ENCODE results near the gene MTMR3. TPM values are rescaled to one million over a fixed set of nuclear protein-coding genes. Genes with fewer than 3 reads are reported as not detected.

MTMR3 gene
- total RNA-seq, 1 donor from 2014 or later, result 20.6 TPM

DNA sequence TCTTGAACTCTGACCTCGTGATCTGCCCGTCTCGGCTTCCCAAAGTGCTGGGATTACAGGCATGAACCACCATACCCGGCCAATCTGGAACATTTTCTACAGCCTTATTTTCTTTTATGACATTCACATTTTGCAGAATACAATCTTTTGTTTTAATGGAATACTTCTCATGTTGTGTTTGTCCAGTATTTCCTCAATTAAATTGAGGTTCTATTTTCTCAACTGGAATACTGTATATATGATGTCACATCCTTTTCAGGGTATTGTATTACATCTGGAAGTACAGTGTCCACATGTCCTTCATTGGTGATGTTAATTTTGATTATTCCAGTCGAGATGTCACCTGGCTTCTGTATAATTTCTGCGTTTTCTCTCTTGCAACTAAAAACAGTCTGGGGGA, 106.5 kb downstream of the MTMR3 start:
- no peaks in the 10 kb centered on the region for H3K9me3 Mint-ChIP-seq
- no peak overlapping the region for H3K27ac Mint-ChIP-seq
- H3K4me1 Mint-ChIP-seq (ENCODE audit: low read depth), result peaks cover 10% of the 10 kb centered on the region
- H3K27me3 Mint-ChIP-seq (ENCODE audit: insufficient read depth), result no peaks in the 10 kb centered on the region
- intact Hi-C loops (cut with micrococcal nuclease), result no loop called here
- H3K36me3 Mint-ChIP-seq (ENCODE audit: low read depth), result peaks cover 11% of the 10 kb centered on the region
- DNase-seq (ENCODE audit: low spot score), result no peak
- H3K4me3 Mint-ChIP-seq, result no peak overlapping the region

GRCh38 chr22:29992341-29993275, 109.6 kb downstream of the MTMR3 start:
- intact Hi-C loops (cut with micrococcal nuclease), result no loop called here
- no peak overlapping the region for H3K4me3 Mint-ChIP-seq
- peaks cover 16% of the 10 kb centered on the region for H3K36me3 Mint-ChIP-seq (ENCODE audit: low read depth)
- no peaks in the 10 kb centered on the region for H3K9me3 Mint-ChIP-seq
- H3K27me3 Mint-ChIP-seq (ENCODE audit: insufficient read depth), result no peaks in the 10 kb centered on the region
- peaks cover 14% of the 10 kb centered on the region for H3K4me1 Mint-ChIP-seq (ENCODE audit: low read depth)
- H3K27ac Mint-ChIP-seq, result no peak overlapping the region
- no peak for DNase-seq (ENCODE audit: low spot score)

- H3K36me3 Mint-ChIP-seq (ENCODE audit: low read depth), result peaks cover 17% of the 10 kb centered on the region
- intact Hi-C loops (cut with micrococcal nuclease), result no loop called here
- no peaks in the 10 kb centered on the region for H3K27me3 Mint-ChIP-seq (ENCODE audit: insufficient read depth)
- H3K9me3 Mint-ChIP-seq, result no peaks in the 10 kb centered on the region
- H3K27ac Mint-ChIP-seq, result no peak overlapping the region
- DNase-seq (ENCODE audit: low spot score), result no peak
- no peak overlapping the region for H3K4me3 Mint-ChIP-seq
- peaks cover 14% of the 10 kb centered on the region for H3K4me1 Mint-ChIP-seq (ENCODE audit: low read depth)
Measured at GRCh38 chr22:29994027-29994715, 111.2 kb downstream of the MTMR3 start.

DNA sequence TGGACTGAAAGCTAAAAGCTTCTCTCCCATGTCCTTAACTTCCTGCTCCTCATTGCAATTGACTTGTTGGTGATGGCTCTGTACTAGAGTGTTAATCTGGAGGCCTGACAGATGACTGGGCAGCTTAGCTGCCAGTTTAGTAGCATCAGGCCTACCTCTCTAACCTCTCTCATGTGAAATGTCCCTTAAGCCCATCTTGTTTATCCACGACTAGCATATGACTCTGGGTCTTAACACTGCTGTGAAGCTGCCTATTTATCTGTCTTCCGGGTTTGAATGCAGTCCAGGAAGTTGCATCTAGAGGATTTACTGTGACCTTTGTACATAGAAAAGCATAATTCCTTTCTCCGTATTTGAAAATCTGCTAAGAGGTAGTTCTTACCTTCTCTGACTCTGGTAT, 112.0 kb downstream of the MTMR3 start:
- H3K9me3 Mint-ChIP-seq, result no peaks in the 10 kb centered on the region
- intact Hi-C loops (cut with micrococcal nuclease), result no loop called here
- H3K27ac Mint-ChIP-seq, result no peak overlapping the region
- H3K27me3 Mint-ChIP-seq (ENCODE audit: insufficient read depth), result no peaks in the 10 kb centered on the region
- DNase-seq (ENCODE audit: low spot score), result no peak
- peaks cover 17% of the 10 kb centered on the region for H3K36me3 Mint-ChIP-seq (ENCODE audit: low read depth)
- H3K4me1 Mint-ChIP-seq (ENCODE audit: low read depth), result peaks cover 14% of the 10 kb centered on the region
- H3K4me3 Mint-ChIP-seq, result no peak overlapping the region

- Mint-ChIP-seq H3K9me3 (no peaks in the 10 kb centered on the region), H3K4me3 (no peak overlapping the region), H3K27ac (no peak overlapping the region), H3K36me3 (ENCODE audit: low read depth) (peaks cover 16% of the 10 kb centered on the region), H3K4me1 (ENCODE audit: low read depth) (peaks cover 21% of the 10 kb centered on the region), H3K27me3 (ENCODE audit: insufficient read depth) (no peaks in the 10 kb centered on the region)
- no peak for DNase-seq (ENCODE audit: low spot score)
- intact Hi-C loops (cut with micrococcal nuclease), result no loop called here
Measured at GRCh38 chr22:29997107-29997506, 114.1 kb downstream of the MTMR3 start.

DNA sequence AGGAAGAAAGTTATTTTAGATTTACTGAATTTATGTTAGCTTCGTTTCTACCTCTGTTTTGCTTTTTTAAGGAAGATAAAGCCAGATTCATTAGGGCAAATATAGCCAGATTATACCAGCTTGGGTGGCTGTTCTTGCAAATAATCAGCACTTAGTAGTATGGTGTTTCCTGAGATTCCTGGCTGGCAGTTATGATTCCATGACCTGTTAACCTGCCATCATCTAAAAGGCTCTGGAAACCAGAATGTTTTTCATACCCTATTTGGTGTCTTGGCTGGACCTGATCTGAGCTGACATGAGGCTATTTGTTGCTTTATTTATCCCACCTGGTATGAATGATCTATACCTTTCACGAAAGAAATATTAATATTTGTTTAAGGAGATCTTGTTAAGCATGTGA, 114.5 kb downstream of the MTMR3 start:
- intact Hi-C loops (cut with micrococcal nuclease), result no loop called here
- no peak overlapping the region for H3K4me3 Mint-ChIP-seq
- no peaks in the 10 kb centered on the region for H3K9me3 Mint-ChIP-seq
- H3K27me3 Mint-ChIP-seq (ENCODE audit: insufficient read depth), result no peaks in the 10 kb centered on the region
- no peak overlapping the region for H3K27ac Mint-ChIP-seq
- peaks cover 14% of the 10 kb centered on the region for H3K36me3 Mint-ChIP-seq (ENCODE audit: low read depth)
- H3K4me1 Mint-ChIP-seq (ENCODE audit: low read depth), result peaks cover 21% of the 10 kb centered on the region
- no peak for DNase-seq (ENCODE audit: low spot score)

- peaks cover 24% of the 10 kb centered on the region for H3K4me1 Mint-ChIP-seq (ENCODE audit: low read depth)
- H3K36me3 Mint-ChIP-seq (ENCODE audit: low read depth), result peaks cover 19% of the 10 kb centered on the region
- H3K4me3 Mint-ChIP-seq, result no peak overlapping the region
- no peaks in the 10 kb centered on the region for H3K9me3 Mint-ChIP-seq
- intact Hi-C loops (cut with micrococcal nuclease), result no loop called here
- DNase-seq (ENCODE audit: low spot score), result no peak
- no peaks in the 10 kb centered on the region for H3K27me3 Mint-ChIP-seq (ENCODE audit: insufficient read depth)
- no peak overlapping the region for H3K27ac Mint-ChIP-seq
Measured at GRCh38 chr22:29998627-29999384, 115.8 kb downstream of the MTMR3 start.

DNA sequence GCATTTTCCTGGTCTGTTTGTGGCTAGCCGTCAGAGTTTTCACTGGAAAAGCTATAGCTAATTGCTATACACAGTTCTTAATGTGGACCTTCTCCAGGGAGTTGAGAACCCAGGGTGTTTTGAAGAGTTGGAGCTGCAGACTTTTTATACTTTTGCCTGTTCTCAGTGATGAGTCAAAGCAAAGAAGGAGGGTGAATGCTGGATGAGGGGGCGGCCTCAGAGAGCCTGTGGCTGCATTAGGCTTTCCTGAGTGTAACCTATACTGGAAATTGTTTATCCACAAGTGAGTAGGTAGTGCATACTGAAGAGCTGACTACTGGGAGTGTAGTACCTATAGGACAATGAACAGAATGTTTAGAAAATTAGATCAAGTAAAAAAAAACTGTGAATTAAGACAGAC, 117.6 kb downstream of the MTMR3 start:
- peaks cover 18% of the 10 kb centered on the region for H3K4me1 Mint-ChIP-seq (ENCODE audit: low read depth)
- H3K27me3 Mint-ChIP-seq (ENCODE audit: insufficient read depth), result no peaks in the 10 kb centered on the region
- H3K4me3 Mint-ChIP-seq, result no peak overlapping the region
- intact Hi-C loops (cut with micrococcal nuclease), result loop anchor here (1.0 to 10.0 kb wide), 2 partner anchors 162 to 296 kb away; partner anchors contain the start of gene ASCC2
- H3K36me3 Mint-ChIP-seq (ENCODE audit: low read depth), result peaks cover 14% of the 10 kb centered on the region
- no peak overlapping the region for H3K27ac Mint-ChIP-seq
- no peaks in the 10 kb centered on the region for H3K9me3 Mint-ChIP-seq
- DNase-seq (ENCODE audit: low spot score), result no peak

GRCh38 chr22:30001459-30001858, 118.5 kb downstream of the MTMR3 start:
- no peaks in the 10 kb centered on the region for H3K9me3 Mint-ChIP-seq

GRCh38 chr22:30002861-30003486, 120.0 kb downstream of the MTMR3 start:
- Mint-ChIP-seq H3K4me1 (ENCODE audit: low read depth) (peaks cover 18% of the 10 kb centered on the region), H3K27ac (peak overlapping the region; percentile 53), H3K27me3 (ENCODE audit: insufficient read depth) (no peaks in the 10 kb centered on the region), H3K4me3 (no peak overlapping the region), H3K36me3 (ENCODE audit: low read depth) (peaks cover 18% of the 10 kb centered on the region), H3K9me3 (no peaks in the 10 kb centered on the region)
- intact Hi-C loops (cut with micrococcal nuclease), result loop anchor here (10.0 kb wide), 1 partner anchor 298 kb away; no protein-coding TSS in a partner anchor
- no peak for DNase-seq (ENCODE audit: low spot score)

More at GRCh38 chr22:30001459-30001858, 118.5 kb downstream of the MTMR3 start:
- Mint-ChIP-seq H3K27ac (no peak overlapping the region), H3K27me3 (ENCODE audit: insufficient read depth) (no peaks in the 10 kb centered on the region), H3K4me1 (ENCODE audit: low read depth) (peaks cover 18% of the 10 kb centered on the region), H3K36me3 (ENCODE audit: low read depth) (peaks cover 14% of the 10 kb centered on the region), H3K4me3 (no peak overlapping the region)
- intact Hi-C loops (cut with micrococcal nuclease), result loop anchor here (10.0 kb wide), 1 partner anchor 297 kb away; no protein-coding TSS in a partner anchor
- no peak for DNase-seq (ENCODE audit: low spot score)

- Mint-ChIP-seq H3K36me3 (ENCODE audit: low read depth) (peaks cover 19% of the 10 kb centered on the region), H3K27ac (no peak overlapping the region), H3K4me1 (ENCODE audit: low read depth) (peaks cover 18% of the 10 kb centered on the region), H3K4me3 (no peak overlapping the region), H3K27me3 (ENCODE audit: insufficient read depth) (no peaks in the 10 kb centered on the region), H3K9me3 (no peaks in the 10 kb centered on the region)
- intact Hi-C loops (cut with micrococcal nuclease), result loop anchor here (10.0 kb wide), 1 partner anchor 299 kb away; no protein-coding TSS in a partner anchor
- no peak for DNase-seq (ENCODE audit: low spot score)
Measured at GRCh38 chr22:30004101-30004500, 121.1 kb downstream of the MTMR3 start.

DNA sequence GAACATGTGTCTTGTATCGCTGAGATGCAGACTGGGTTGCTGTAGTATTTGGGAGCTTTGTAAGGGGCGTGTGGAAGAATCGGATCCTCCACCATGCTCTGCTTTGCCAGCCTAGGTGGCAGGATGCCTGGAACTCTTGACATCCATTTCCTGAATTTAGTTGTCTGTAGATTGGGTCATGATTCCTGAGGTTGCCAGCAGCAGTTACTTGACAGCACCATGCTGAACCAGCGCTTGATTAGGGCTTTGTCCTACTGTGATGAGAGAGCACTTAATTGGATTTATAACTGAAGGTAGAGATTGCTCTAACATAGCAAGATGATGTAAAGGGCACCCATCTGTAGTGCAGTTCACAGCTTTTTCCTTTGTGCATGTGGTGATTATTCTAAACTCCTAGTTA, 121.7 kb downstream of the MTMR3 start:
- intact Hi-C loops (cut with micrococcal nuclease), result loop anchor here (1.0 to 10.0 kb wide), 4 partner anchors 85 to 300 kb away; partner anchors contain the start of genes UQCR10 and ZMAT5
- Mint-ChIP-seq H3K4me3 (no peak overlapping the region), H3K27ac (no peak overlapping the region), H3K4me1 (ENCODE audit: low read depth) (peaks cover 18% of the 10 kb centered on the region), H3K27me3 (ENCODE audit: insufficient read depth) (no peaks in the 10 kb centered on the region), H3K36me3 (ENCODE audit: low read depth) (peaks cover 19% of the 10 kb centered on the region), H3K9me3 (no peaks in the 10 kb centered on the region)
- no peak for DNase-seq (ENCODE audit: low spot score)

Measured in activated T-helper 1 cell treated with anti-CD3 and anti-CD28 coated beads, Interleukin-12 subunit alpha, Interleukin-12 subunit beta, Interleukin-2, Interleukin-4 antibody, amounts not matched to agents 30 ng/mL and 10 ng/mL and 1 ng/mL, durations not matched to agents 14 hours and 24 hours and 36 hours (primary cell).